Activated CD8-positive, alpha-beta memory T cell treated with anti-CD3 and anti-CD28 coated beads, Interleukin-2, amount 50 U/mL, for 48 hours (primary cell): ENCODE measurements around the gene CARS1.
A peak's percentile ranks its signal among the peaks of the same experiment; 100 is the strongest.

Experiments
- DNase-seq: peaks from one replicate; pipeline ENCODE4 v3.0.0-alpha.2; 2020

Gene CARS1

GRCh38 chr11:3057069-3057963 is at the start of gene CARS1:
Gene CARS1, minus strand, starts transcription at chr11:3057423. Its CDS starts 56 bp downstream, at chr11:3057367.
- peak; percentile 95 for DNase-seq

- peak; percentile 45 for DNase-seq
These were observed 48.8 kb upstream of the CARS1 start for GRCh38 chr11:3105791-3106735.

- DNase-seq = peak; percentile 37
These were observed 48.0 kb upstream of the CARS1 start for GRCh38 chr11:3104961-3105790.

GRCh38 chr11:3104051-3104714 is 47.0 kb upstream of the CARS1 start:
- peak; percentile 37 for DNase-seq

- peak; percentile 35 for DNase-seq
These were observed 45.9 kb upstream of the CARS1 start for GRCh38 chr11:3103076-3103475.

GRCh38 chr11:3102641-3102921 is 45.4 kb upstream of the CARS1 start:
- peak; percentile 33 for DNase-seq

- peak; percentile 35 for DNase-seq
These were observed 44.9 kb upstream of the CARS1 start for GRCh38 chr11:3101921-3102640.

GRCh38 chr11:3099178-3099577 is 42.0 kb upstream of the CARS1 start:
- no peak for DNase-seq

GRCh38 chr11:3096909-3097530 is 39.8 kb upstream of the CARS1 start:
- DNase-seq = peak; percentile 18

GRCh38 chr11:3095712-3096361 is 38.6 kb upstream of the CARS1 start:
- peak; percentile 18 for DNase-seq

GRCh38 chr11:3094223-3094824 is 37.1 kb upstream of the CARS1 start:
- peak; percentile 35 for DNase-seq

- DNase-seq = peak; percentile 49
These were observed 36.3 kb upstream of the CARS1 start for GRCh38 chr11:3093281-3094191.

GRCh38 chr11:3092603-3093141 is 35.4 kb upstream of the CARS1 start:
- DNase-seq = peak; percentile 46

GRCh38 chr11:3091846-3092602 is 34.8 kb upstream of the CARS1 start:
- DNase-seq = peak; percentile 90

GRCh38 chr11:3091081-3091845 is 34.0 kb upstream of the CARS1 start:
- DNase-seq = no peak

GRCh38 chr11:3090096-3090901 is 33.1 kb upstream of the CARS1 start:
- DNase-seq = no peak
